Effector CD4-positive, alpha-beta T cell (primary cell): ENCODE measurements around the gene COPE.
"Not testable (repeated sequence)": the region's sequence is repeated elsewhere in the genome, so short reads cannot be mapped to it uniquely, and the experiment has no call there.

Source experiments
- DNase-seq: peaks from one replicate; pipeline ENCODE4 v3.0.0-alpha.2; 2020

Gene COPE

DNA sequence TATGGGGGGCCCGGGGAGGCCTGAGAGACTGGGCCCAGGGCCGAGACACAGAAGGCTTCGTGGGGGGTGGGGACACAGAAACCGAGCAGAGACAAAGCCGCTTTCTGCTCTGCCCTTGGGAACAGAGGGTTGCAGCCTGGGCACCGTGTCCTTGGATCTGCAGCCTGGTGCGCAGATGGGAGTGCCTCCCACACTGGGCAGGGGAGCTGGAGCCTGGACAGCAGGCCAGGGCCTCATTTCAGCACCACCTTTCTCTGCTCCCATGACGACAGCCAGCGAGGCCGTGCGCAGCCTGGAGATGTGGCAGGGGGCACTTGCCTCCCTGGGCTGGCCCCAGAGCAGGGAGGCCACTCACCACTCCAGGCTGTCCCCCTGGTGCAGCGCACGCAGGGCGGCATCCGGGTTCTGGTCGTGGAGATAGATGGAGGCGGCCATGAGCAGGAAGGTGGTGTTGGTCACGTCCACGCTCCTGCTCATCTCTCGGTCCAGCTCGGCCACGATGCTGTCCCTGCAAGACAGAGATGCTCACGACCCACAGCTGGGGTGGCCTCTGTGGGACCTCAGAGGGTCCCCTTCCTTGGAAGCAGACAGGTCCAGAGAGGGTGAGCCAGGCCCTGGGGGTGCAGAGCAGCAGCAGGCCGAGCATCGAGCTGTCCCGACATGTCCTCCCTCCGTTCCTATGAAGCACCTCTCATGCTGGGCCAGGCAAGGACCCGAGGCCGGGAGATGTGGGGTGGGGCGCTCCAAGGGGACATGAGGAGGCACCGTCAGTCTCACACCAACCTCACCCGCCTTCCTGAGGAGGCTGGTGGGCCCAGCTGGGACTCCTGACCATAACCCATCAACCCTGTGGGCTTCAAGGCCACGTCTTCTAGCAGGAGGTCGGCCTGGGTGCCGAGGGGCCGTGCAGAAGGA lies 12.3 kb downstream of the COPE start:
- DNase-seq, result no peak

GRCh38 chr19:18905513-18906236 lies 13.5 kb downstream of the COPE start:
- DNase-seq, result no peak

DNA sequence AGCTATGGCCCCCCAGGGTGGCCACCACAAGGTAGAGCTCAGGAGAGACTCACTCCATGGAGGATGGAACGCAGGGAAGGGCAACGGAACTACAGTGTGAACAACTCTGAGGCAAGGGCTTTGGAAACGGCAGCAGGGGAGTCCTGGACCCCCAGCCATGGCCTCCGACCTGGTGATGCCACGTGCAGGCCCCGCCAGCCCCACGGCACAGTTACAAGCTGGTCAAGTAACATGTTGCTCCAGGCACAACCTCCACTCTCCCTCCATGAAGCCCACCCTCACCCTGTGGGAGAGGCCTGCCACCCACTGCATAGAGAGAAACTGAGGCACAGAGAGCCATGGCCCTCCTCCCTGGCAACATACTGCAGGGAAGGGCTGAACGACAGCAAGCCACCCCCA lies 14.1 kb downstream of the COPE start:
- no peak for DNase-seq

GRCh38 chr19:18904334-18905057 lies 14.7 kb downstream of the COPE start:
- DNase-seq, result no peak

GRCh38 chr19:18903156-18904037 lies 15.8 kb downstream of the COPE start:
- DNase-seq, result no peak

- not testable (repeated sequence) for DNase-seq
Measured at GRCh38 chr19:18902519-18902918, 16.7 kb downstream of the COPE start.

DNA sequence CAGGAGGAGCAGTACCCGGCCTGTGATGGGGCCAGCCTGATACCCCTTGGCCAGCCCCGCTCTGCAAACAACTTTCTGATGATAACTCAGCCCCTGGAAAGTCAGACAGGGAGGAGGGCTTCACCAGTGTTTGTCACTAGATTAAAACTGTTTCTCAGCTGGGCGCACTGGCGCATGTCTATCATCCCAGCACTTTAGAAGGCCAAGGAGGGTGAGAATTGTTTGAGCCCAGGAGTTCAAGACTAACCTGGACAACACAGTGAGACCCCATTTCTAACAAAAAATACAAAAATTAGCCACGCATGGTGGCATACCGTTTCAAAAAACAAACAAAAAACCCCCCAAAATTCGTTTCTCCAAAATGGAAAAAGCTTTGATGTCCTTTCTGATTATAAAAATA lies 17.7 kb downstream of the COPE start:
- DNase-seq, result no peak

GRCh38 chr19:18900700-18901481 lies 18.3 kb downstream of the COPE start:
- DNase-seq, result no peak

- DNase-seq, result no peak
Measured at GRCh38 chr19:18899624-18900560, 19.3 kb downstream of the COPE start.

GRCh38 chr19:18898607-18899408 lies 20.4 kb downstream of the COPE start:
- no peak for DNase-seq

- DNase-seq, result no peak
Measured at GRCh38 chr19:18898081-18898606, 21.0 kb downstream of the COPE start.

DNA sequence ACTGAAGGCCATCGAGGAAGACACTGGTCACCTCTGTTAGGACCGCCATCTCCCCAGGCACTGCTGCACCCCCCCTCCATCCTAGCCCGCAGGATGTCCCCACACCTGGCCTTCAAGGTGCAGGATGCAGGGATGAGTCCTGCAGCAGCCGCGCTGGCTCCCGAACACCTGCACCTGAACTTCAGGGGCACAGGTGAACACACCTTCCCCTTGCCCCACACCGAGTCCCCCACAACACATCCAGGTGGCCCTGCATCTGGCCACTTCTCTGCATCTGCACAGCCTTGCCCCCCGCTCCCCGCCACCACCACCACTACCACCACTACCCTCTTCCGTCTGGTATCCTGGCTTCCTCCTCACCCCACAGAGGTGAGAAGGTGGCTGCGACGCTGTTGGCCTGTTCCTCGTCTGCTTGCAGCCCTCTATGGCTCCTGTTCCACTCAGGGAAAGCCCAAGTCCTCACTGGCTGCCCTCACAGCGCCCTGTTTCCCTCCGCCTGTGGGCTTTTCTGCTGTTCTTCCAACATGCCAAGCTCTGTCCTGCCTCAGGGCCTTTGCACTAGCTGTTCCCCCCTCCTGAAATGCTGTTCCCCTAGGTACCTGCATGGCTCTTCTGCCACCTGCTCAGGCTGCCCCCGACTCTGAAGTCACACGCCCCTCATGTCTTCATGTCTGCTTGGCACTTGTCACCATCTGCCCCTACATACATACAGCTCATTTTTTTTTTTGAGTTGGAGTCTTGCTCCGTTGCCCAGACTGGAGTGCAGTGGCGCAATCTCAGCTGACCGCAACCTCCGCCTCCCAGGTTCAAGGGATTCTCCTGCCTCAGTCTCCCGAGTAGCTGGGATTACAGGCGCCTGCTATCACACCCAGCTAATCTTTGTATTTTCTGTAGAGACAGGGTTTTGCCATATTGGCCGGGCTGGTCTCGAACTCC lies 21.8 kb downstream of the COPE start:
- DNase-seq, result no peak

DNA sequence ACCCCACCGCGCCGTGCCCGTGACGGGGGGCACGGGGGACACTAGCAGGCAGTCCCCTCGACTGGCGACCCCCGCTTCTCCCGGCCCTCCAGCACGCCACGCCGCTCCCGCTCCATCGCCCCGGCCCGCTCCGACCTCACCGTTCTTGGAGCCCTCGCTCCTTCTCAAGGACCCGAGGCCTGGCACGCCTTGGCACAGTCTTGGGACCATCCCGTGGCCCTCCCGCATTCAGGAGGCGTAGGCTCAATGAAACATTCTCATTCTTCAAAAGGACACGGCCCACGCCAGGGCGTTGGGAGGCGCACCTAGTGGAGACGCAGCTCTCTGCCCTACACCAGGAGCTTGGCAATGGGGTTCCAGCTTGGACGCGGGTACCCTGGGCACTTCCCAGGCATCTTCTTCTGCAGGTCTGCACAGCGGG lies 22.8 kb downstream of the COPE start:
- DNase-seq, result no peak

DNA sequence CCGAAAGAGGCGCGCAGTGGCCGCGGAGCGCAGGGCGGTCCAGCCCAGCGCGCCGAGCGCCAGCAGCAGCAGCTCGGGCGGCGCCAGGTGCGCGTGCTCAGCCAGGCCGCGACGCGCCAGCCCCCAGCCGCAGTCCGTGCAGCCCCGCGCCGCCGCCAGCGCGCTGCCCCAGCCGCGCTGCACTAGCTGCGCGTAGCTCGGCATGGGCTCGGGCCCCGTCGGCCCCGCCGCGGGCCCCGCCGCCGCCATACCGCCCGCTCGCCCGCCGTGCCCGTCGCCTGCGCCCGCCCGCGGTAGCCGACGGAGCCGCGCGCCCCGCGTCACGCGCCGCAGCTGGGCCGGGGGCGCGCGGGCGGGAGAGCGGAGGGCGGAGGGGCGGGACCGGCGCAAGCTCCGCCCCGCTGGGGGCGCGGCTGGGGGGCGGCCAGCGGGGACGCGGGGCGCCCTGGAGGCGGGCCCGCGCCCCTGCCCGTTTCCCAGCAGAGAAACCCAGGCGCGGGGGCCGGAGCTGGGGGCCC lies 23.3 kb downstream of the COPE start, which contains the start of gene CERS1:
Gene CERS1 (minus strand): TSS at position 335 of the 518 bp plus-strand sequence. CDS start 86 bp downstream, at position 249.
- no peak for DNase-seq

DNA sequence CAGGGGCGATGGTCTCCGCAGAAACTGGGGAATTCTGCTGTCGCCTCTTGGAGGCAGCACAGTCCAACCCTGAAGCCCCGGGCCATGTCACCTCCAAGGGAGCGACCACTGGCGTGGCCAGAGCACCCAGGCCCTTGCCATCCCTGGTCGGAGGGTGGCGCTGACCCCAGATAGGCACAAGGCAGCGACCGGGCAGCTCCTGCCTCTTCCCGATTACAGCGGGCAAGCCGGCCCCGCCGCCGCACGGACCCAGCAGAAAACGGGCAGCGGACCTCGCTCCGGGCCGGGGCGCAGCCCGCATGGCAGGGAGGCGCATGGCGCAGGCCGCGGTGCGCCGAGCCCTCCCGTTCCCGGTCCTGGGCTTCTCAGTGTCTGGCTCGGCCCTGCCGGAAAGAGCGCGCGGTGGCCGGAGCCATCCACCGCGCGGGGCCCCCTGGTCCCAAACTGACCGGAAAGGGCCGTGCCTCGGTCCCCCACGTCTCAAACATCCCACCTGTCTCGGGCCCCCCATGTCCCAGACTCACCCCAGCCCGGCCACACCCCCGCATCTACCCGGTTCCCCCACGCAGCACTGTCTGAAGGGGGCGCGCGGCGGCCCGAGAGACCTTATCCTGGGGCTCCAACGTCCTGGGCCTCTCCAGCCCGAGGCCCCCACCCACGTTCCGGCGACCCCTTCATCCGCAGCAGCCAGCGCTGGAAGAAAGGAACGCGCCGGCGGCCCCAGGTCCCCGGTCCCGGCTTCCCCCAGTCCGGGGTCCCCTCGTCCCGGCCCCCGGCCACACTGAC lies 24.0 kb downstream of the COPE start:
- DNase-seq, result no peak

- DNase-seq, result no peak
Measured at GRCh38 chr19:18894254-18895037, 24.7 kb downstream of the COPE start.
